ENCODE measurements around the gene IGFALS.

The IGFALS gene

DNA sequence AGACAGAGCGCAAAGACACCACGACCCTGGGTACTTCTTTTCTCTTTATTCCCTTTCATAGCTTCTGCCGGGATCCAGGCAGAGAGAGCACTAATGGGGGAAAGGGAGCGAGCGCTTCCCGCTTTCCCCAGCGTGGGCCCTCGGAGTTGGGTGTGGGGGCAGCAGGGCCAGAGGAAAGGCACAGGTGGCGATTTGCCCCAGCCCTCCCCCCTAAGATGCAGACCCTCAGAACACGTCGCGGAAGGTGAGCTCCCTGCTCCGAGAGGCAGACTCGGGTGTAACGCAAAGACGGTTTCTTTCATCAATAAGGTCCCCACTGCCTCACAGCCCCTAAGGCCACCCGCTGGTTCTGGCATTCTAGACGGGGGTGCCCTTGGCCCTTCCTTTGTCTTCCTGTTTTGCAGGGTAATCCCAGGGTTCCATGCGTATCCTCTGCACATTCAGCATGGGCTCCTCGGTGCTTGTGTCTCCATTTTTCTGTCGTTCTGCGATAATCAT is 21.6 kb downstream of the IGFALS start:
- H3K4me3 ChIP-seq (ENCODE audit: low read depth, low read length): peak overlapping the region; percentile 85
- no peak for DNase-seq (ENCODE audit: low read depth)
- TF ChIP-seq MYC (IDR thresholded peaks at IDR 0.05; ENCODE audit: low read depth, low read length) (no peak), POLR2A (IDR thresholded peaks at IDR 0.05; ENCODE audit: extremely low read depth, insufficient read length) (no peak)
- TF ChIP-seq, protein P1, sequence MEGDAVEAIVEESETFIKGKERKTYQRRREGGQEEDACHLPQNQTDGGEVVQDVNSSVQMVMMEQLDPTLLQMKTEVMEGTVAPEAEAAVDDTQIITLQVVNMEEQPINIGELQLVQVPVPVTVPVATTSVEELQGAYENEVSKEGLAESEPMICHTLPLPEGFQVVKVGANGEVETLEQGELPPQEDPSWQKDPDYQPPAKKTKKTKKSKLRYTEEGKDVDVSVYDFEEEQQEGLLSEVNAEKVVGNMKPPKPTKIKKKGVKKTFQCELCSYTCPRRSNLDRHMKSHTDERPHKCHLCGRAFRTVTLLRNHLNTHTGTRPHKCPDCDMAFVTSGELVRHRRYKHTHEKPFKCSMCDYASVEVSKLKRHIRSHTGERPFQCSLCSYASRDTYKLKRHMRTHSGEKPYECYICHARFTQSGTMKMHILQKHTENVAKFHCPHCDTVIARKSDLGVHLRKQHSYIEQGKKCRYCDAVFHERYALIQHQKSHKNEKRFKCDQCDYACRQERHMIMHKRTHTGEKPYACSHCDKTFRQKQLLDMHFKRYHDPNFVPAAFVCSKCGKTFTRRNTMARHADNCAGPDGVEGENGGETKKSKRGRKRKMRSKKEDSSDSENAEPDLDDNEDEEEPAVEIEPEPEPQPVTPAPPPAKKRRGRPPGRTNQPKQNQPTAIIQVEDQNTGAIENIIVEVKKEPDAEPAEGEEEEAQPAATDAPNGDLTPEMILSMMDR (IDR thresholded peaks at IDR 0.05; ENCODE audit: low read depth, low read length): no peak
- TF ChIP-seq, protein P2, sequence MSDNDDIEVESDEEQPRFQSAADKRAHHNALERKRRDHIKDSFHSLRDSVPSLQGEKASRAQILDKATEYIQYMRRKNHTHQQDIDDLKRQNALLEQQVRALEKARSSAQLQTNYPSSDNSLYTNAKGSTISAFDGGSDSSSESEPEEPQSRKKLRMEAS (IDR thresholded peaks at IDR 0.05; ENCODE audit: low read depth, low read length): no peak

DNA sequence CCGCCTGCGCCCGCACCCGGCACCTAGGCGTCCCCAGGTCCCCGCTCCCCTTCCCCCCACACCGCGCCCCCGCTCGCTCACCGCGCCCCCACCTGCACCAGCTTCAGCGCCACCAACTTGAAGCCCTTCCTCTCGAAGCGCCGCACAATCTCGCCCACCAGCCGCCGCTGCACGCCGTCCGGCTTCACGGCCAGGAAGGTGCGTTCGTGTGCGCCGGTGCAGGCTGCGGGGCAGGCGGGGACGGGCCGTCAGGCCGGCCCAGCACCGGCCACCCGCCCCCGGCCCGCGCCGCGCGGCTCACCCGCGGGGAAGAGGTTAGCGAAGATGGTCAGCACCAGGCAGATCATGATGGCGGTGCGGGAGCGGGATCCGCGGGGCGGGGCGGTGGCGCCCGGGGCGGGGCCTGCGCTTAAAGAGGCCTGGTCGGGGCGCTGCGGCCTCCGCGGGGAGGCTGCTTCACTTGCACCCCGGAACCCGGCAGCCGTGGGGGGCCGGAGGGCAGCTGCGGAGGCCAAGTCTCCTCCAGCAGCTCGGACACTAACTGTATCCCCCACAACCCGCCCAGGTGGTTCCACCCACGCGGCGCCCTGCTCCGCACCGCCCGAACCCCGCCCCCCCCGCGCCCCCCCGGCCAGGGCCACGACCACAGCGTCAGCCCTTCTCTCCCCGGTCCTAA is 22.2 kb downstream of the IGFALS start, which contains the start of gene NME3:
NME3 (minus strand) TSS at position 356 of the 676 bp plus-strand sequence; CDS start at position 347, 9 bp downstream.
- peak; percentile 73 for DNase-seq (ENCODE audit: low read depth)
- peak within 1 kb of the TSS; percentile 85 for H3K4me3 ChIP-seq (ENCODE audit: low read depth, low read length)
- TF ChIP-seq POLR2A (IDR thresholded peaks at IDR 0.05; ENCODE audit: extremely low read depth, insufficient read length) (no peak), MYC (IDR thresholded peaks at IDR 0.05; ENCODE audit: low read depth, low read length) (no peak; the same call in 1 of the 2 replicates)
- TF ChIP-seq, protein P2 (IDR thresholded peaks at IDR 0.05; ENCODE audit: low read depth, low read length): no peak
- TF ChIP-seq, protein P1 (IDR thresholded peaks at IDR 0.05; ENCODE audit: low read depth, low read length): no peak

DNA sequence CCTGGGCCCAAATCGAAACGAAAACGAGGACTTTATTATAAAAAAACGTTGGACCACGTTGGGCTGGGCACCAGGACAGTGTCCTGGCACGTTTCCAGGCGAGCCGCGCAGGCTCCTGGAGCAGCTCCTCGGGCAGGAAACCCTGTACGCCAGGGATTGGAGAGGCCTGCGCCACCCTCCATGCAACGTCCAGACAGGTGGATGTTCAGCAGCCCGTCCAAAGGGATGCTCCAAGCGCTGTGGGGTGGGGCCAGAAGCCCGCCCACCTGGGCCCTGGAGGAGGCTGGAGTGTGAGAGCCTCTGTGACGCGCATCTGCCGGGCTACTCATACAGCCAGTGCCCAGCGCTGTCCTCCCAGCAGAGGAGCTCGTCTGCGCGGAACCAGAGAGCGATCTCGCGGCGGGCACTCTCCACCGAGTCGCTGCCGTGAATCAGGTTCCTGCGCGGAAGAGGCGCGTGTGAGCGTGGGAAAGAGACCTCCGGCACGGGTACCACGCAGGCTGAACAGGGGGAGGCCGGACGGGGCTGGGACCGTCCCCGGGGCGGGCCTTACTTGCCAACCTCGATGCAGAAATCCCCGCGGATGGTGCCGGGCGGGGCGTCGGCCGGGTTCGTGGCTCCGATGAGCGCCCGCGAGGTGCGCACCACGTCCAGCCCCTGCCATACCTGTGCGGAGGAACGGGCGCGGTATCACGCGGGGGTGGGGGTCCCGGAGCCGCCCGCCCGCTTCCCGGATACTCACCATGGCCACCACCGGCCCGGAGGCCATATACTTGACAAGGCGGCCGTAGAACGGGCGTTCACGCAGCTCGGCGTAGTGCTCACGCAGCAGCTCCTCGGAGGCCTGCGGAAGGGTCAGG is 22.9 kb downstream of the IGFALS start:
- no peak for DNase-seq (ENCODE audit: low read depth)
- TF ChIP-seq, protein P2 (IDR thresholded peaks at IDR 0.05; ENCODE audit: low read depth, low read length): no peak
- TF ChIP-seq, protein P1 (IDR thresholded peaks at IDR 0.05; ENCODE audit: low read depth, low read length): no peak
- TF ChIP-seq MYC (IDR thresholded peaks at IDR 0.05; ENCODE audit: low read depth, low read length) (no peak), POLR2A (IDR thresholded peaks at IDR 0.05; ENCODE audit: extremely low read depth, insufficient read length) (no peak)
- peak overlapping the region; percentile 32 for H3K4me3 ChIP-seq (ENCODE audit: low read depth, low read length)

DNA sequence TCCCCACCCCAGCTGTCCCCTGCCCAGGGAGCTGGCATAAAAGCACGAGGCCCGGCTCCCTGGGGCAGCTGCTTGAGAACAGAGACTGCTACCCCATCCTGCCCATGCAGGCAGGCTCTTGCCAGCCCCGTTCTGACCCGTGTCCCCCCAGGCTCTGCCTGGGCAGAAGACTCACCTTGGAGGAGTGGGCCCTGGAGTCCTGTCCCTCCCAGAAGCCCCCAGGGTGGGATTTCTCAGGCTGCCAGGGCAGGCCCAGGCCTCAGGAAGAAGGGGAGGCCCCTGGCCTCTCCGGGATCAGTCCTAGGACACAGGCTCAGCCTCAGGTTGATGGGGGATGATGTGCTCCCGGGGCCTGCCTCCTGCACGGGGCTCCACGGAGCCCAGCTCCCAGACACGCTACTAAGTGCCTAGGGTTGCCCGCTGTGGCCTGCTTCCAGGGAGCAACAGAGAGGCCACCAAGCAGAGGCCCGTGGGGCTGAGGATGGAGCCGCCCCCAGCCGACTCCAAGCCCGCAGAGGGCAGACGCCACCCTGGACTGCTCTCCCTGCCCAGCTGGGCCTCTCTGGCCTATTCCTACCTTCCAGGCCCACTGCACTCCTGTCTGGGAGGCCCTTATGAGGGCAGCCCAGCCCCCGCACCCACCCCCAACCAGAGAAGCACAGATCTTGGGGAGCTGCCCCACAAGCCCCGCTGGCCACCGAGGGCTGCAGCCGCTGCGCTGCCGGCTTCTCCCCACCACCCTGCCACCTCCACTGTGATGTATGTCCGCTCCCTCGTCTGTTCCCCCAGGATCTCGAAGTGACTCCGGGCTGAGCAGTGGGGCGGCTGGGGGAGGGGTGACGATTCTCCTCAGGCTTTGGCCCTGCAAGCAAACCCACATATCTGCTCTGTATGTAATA is 23.9 kb downstream of the IGFALS start:
- no peak for DNase-seq (ENCODE audit: low read depth)
- TF ChIP-seq MYC (IDR thresholded peaks at IDR 0.05; ENCODE audit: low read depth, low read length) (no peak), POLR2A (IDR thresholded peaks at IDR 0.05; ENCODE audit: extremely low read depth, insufficient read length) (no peak)
- TF ChIP-seq, protein P2 (IDR thresholded peaks at IDR 0.05; ENCODE audit: low read depth, low read length): no peak
- TF ChIP-seq, protein P1 (IDR thresholded peaks at IDR 0.05; ENCODE audit: low read depth, low read length): no peak
- H3K4me3 ChIP-seq (ENCODE audit: low read depth, low read length): no peak overlapping the region

All from NB4 (cell line).